ENCODE results near the gene KCNG4. TPM values are rescaled to one million over a fixed set of nuclear protein-coding genes. Genes with fewer than 3 reads are reported as not detected.

KCNG4 gene
- total RNA-seq, 1 experiment from 2014 or later: not detected

DNA sequence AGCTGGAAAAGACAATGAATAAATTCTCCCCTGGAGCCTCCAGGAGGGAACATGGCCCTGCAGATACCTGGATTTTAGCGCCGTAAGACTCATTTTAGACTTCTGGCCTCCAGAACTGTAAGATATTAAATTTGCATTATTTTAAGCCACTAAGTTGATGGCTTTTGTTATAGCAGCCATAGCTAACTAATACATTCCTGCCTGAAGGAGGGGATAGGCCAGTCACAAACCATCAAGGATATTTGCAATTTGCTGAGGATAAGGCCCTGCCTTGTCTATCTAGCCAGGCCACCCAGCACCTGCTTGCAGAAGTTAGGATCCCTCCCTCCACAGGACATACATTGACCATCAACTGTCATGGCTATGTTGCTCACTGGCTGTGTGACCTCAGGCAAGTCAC is 4.9 kb upstream of the KCNG4 start:
- Histone ChIP-seq H3K4me1 (ENCODE audit: control insufficient read depth, insufficient read depth, low read length) (no peaks in the 10 kb centered on the region), H3K9me3 (ENCODE audit: control insufficient read depth, insufficient read depth, low read depth, low read length) (no peaks in the 10 kb centered on the region), H3K27ac (ENCODE audit: low read length) (no peak overlapping the region), H3K4me3 (ENCODE audit: low read depth in 2 of 2, low read length in 2 of 2) (no peak overlapping the region), H3K36me3 (ENCODE audit: control insufficient read depth, insufficient read depth, low read length) (no peaks in the 10 kb centered on the region), H3K27me3 (ENCODE audit: control insufficient read depth, insufficient read depth, low read length) (no peaks in the 10 kb centered on the region)
- in situ Hi-C loops (cut with HindIII; ENCODE audit: low pct_unique_long_range_greater_than_20kb, low sequenced_read_pairs) (no loop called here), intact Hi-C loops (cut with micrococcal nuclease; ENCODE audit: unreplicated experiment) (no loop called here)
- ChIA-PET CTCF (no interaction called here), POLR2A (no interaction called here)
- DNase-seq (ENCODE audit: low read depth, low spot score) (no peak), ATAC-seq (no peak)
- no peak for TF ChIP-seq SIN3A (IDR thresholded peaks at IDR 0.05; ENCODE audit: borderline replicate concordance, insufficient read depth, low read depth, low read length)
- TF ChIP-seq, protein P1, sequence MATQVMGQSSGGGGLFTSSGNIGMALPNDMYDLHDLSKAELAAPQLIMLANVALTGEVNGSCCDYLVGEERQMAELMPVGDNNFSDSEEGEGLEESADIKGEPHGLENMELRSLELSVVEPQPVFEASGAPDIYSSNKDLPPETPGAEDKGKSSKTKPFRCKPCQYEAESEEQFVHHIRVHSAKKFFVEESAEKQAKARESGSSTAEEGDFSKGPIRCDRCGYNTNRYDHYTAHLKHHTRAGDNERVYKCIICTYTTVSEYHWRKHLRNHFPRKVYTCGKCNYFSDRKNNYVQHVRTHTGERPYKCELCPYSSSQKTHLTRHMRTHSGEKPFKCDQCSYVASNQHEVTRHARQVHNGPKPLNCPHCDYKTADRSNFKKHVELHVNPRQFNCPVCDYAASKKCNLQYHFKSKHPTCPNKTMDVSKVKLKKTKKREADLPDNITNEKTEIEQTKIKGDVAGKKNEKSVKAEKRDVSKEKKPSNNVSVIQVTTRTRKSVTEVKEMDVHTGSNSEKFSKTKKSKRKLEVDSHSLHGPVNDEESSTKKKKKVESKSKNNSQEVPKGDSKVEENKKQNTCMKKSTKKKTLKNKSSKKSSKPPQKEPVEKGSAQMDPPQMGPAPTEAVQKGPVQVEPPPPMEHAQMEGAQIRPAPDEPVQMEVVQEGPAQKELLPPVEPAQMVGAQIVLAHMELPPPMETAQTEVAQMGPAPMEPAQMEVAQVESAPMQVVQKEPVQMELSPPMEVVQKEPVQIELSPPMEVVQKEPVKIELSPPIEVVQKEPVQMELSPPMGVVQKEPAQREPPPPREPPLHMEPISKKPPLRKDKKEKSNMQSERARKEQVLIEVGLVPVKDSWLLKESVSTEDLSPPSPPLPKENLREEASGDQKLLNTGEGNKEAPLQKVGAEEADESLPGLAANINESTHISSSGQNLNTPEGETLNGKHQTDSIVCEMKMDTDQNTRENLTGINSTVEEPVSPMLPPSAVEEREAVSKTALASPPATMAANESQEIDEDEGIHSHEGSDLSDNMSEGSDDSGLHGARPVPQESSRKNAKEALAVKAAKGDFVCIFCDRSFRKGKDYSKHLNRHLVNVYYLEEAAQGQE (IDR thresholded peaks at IDR 0.05; ENCODE audit: insufficient read depth in 1 of 2, low read depth in 2 of 2, low read length in 1 of 2): no peak
- TF ChIP-seq TCF7L2 (IDR thresholded peaks at IDR 0.05; ENCODE audit: low read depth, low read length): no peak
- TF ChIP-seq POLR2AphosphoS5 (IDR thresholded peaks at IDR 0.05; ENCODE audit: low read depth, low read length): no peak
- TF ChIP-seq, protein P2, sequence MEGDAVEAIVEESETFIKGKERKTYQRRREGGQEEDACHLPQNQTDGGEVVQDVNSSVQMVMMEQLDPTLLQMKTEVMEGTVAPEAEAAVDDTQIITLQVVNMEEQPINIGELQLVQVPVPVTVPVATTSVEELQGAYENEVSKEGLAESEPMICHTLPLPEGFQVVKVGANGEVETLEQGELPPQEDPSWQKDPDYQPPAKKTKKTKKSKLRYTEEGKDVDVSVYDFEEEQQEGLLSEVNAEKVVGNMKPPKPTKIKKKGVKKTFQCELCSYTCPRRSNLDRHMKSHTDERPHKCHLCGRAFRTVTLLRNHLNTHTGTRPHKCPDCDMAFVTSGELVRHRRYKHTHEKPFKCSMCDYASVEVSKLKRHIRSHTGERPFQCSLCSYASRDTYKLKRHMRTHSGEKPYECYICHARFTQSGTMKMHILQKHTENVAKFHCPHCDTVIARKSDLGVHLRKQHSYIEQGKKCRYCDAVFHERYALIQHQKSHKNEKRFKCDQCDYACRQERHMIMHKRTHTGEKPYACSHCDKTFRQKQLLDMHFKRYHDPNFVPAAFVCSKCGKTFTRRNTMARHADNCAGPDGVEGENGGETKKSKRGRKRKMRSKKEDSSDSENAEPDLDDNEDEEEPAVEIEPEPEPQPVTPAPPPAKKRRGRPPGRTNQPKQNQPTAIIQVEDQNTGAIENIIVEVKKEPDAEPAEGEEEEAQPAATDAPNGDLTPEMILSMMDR (IDR thresholded peaks at IDR 0.05): no peak
- no TSS peak for BruUV-seq (replicated peaks)

DNA sequence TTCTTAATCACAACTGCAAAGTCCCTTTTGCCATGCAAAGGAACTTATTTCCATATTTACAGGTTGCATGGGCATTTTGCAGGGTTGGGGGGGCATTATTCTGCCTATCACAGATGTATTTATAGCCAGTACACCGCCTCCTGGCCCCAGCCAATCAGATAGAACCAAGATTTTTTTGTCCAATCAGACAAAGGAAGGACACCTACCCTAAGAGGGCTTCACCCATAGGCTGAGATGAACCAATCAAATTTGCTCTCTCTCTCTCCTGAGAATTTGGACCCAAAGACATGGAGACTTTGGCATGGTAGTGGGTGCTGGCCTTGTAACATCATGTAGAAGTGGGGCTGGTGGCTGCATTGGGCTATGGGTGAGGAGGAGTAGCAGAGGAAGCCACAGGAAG is 3.9 kb upstream of the KCNG4 start:
- intact Hi-C loops (cut with micrococcal nuclease; ENCODE audit: unreplicated experiment): no loop called here
- TF ChIP-seq TCF7L2 (IDR thresholded peaks at IDR 0.05; ENCODE audit: low read depth, low read length): no peak
- TF ChIP-seq SIN3A (IDR thresholded peaks at IDR 0.05; ENCODE audit: borderline replicate concordance, insufficient read depth, low read depth, low read length): no peak
- TF ChIP-seq, protein P2 (IDR thresholded peaks at IDR 0.05): no peak
- TF ChIP-seq, protein P1 (IDR thresholded peaks at IDR 0.05; ENCODE audit: insufficient read depth in 1 of 2, low read depth in 2 of 2, low read length in 1 of 2): no peak
- no peak for TF ChIP-seq POLR2AphosphoS5 (IDR thresholded peaks at IDR 0.05; ENCODE audit: low read depth, low read length)
- Histone ChIP-seq H3K36me3 (ENCODE audit: control insufficient read depth, insufficient read depth, low read length) (no peaks in the 10 kb centered on the region), H3K4me1 (ENCODE audit: control insufficient read depth, insufficient read depth, low read length) (no peaks in the 10 kb centered on the region), H3K27me3 (ENCODE audit: control insufficient read depth, insufficient read depth, low read length) (no peaks in the 10 kb centered on the region), H3K4me3 (ENCODE audit: low read depth in 2 of 2, low read length in 2 of 2) (no peak overlapping the region), H3K9me3 (ENCODE audit: control insufficient read depth, insufficient read depth, low read depth, low read length) (no peaks in the 10 kb centered on the region), H3K27ac (ENCODE audit: low read length) (no peak overlapping the region)
- ATAC-seq (no peak), DNase-seq (ENCODE audit: low read depth, low spot score) (no peak)
- ChIA-PET POLR2A (no interaction called here), CTCF (no interaction called here)
- in situ Hi-C loops (cut with HindIII; ENCODE audit: low pct_unique_long_range_greater_than_20kb, low sequenced_read_pairs): no loop called here
- no TSS peak for BruUV-seq (replicated peaks)
